Upper lobe of left lung (tissue), 6 donors: ENCODE measurements around the gene OR52E5. TPM values are rescaled to one million over a fixed set of nuclear protein-coding genes. Genes with fewer than 3 reads are reported as not detected.

Source experiments
- ATAC-seq, 2 donors: fragments of 200-7000 bp; cut with Tn5 transposase; one replicate each; pipeline ENCODE4 v1.9.1; 2022; ENCODE audit warnings: mild to moderate bottlenecking in 2 of 2, moderate library complexity in 2 of 2; ENCODE audit not compliant: low FRiP score in 2 of 2
- DNase-seq, 2 donors: peaks; one replicate each; pipeline ENCODE4 v3.0.0-alpha.2; 2019 to 2020
- H3K27ac ChIP-seq, 4 donors: fragments of 200-600 bp; sonication (generic); one replicate each; pipeline ENCODE4 v1.5.1; 2016 to 2019
- H3K27me3 ChIP-seq, 4 donors: fragments of 200-600 bp; sonication (generic); one replicate each; pipeline ENCODE4 v1.5.1; 2017 to 2019
- H3K36me3 ChIP-seq, 4 donors: fragments of 200-600 bp; sonication (generic); one replicate each; pipeline ENCODE4 v1.5.1; 2016 to 2019
- H3K4me1 ChIP-seq, 4 donors: fragments of 200-600 bp; sonication (generic); one replicate each; pipeline ENCODE4 v1.5.1; 2018 to 2019
- H3K4me3 ChIP-seq, 4 donors: fragments of 200-600 bp; sonication (generic); one replicate each; pipeline ENCODE4 v1.5.1; 2017 to 2019; ENCODE audit warnings: mild to moderate bottlenecking in 2 of 4, moderate library complexity in 1 of 4
- H3K9me3 ChIP-seq, 4 donors: fragments of 200-600 bp; sonication (generic); one replicate each; pipeline ENCODE4 v1.5.1; 2018 to 2019
- CTCF ChIP-seq, 6 experiments: fragments of 450-650 bp in 4 of 6; fragments of 200-600 bp in 2 of 6; sonication (generic) in 2 of 6; IDR thresholded peaks; one replicate each; pipeline ENCODE4 v1.5.1; 2016 to 2019; ENCODE audit warnings: antibody characterized with exemption in 6 of 6
- EP300 ChIP-seq, 4 donors: sonication (generic); formaldehyde crosslinking; IDR thresholded peaks; one replicate each; pipeline ENCODE4 v1.5.1; 2017; ENCODE audit warnings: antibody characterized with exemption in 4 of 4, control low read depth in 2 of 4
- POLR2A ChIP-seq, 4 donors: fragments of 450-650 bp; IDR thresholded peaks; one replicate each; pipeline ENCODE4 v1.5.1; 2016 to 2017; ENCODE audit warnings: antibody characterized with exemption in 4 of 4, mild to moderate bottlenecking in 2 of 4
- POLR2AphosphoS5 ChIP-seq, 2 donors: sonication (generic); formaldehyde crosslinking; IDR thresholded peaks; one replicate each; pipeline ENCODE4 v1.5.1; 2017; ENCODE audit warnings: antibody characterized with exemption in 2 of 2
- WGBS, 2 donors: methylation state at CpG; one replicate each; pipeline ENCODE4 v1.1.5; 2017 to 2018; 5-methylcytosine and 5-hydroxymethylcytosine counted together
- total RNA-seq, 6 donors: library from RNA; depleted of rRNA in 4 of 6; stranded (reverse); fragments of >200 nt in 4 of 6; gene quantifications; one replicate each; pipeline versions ENCODE4 v1.1.0 to v1.2.1, GENCODE V29; 2016 to 2021
- donor health status: DM: no; HTN: no; CAD: no; lungs with moderate emphysema.
- donor health status: DM: no; HTN: yes; CAD: no; lungs with severe emphysema.

OR52E5 gene
- total RNA-seq: not detected

- DNase-seq (no peak), ATAC-seq (no peak)
- H3K4me1 ChIP-seq: no peaks in the 10 kb centered on the region
- no peaks in the 10 kb centered on the region for H3K27me3 ChIP-seq
- H3K27ac ChIP-seq: no peak within 1 kb of the TSS
- WGBS, 2 donors: 84 to 88% methylated on average over 3 of the region's 3 CpGs
- no peaks in the 10 kb centered on the region for H3K36me3 ChIP-seq
- no peak within 1 kb of the TSS for H3K4me3 ChIP-seq
- no peaks in the 10 kb centered on the region for H3K9me3 ChIP-seq
- TF ChIP-seq EP300 (IDR thresholded peaks at IDR 0.05) (no peak), POLR2A (IDR thresholded peaks at IDR 0.05) (no peak), CTCF (IDR thresholded peaks at IDR 0.05) (no peak), POLR2AphosphoS5 (IDR thresholded peaks at IDR 0.05) (no peak)
Measured at GRCh38 chr11:5892908-5893307, at the start of gene OR52E5. OR52E5 (plus strand) TSS chr11:5893208; CDS start chr11:5900777, 7,569 bp downstream.

GRCh38 chr11:5846701-5847100 is 46.3 kb upstream of the OR52E5 start:
- WGBS, 2 donors: 37 to 43% methylated on average over 1 of the region's 1 CpG
- Histone ChIP-seq H3K27ac (no peak overlapping the region), H3K9me3 (no peaks in the 10 kb centered on the region), H3K4me3 (no peak overlapping the region), H3K27me3 (no peaks in the 10 kb centered on the region), H3K4me1 (no peaks in the 10 kb centered on the region), H3K36me3 (no peaks in the 10 kb centered on the region)
- no peak for TF ChIP-seq EP300 (IDR thresholded peaks at IDR 0.05)
- TF ChIP-seq POLR2A (IDR thresholded peaks at IDR 0.05): no peak
- TF ChIP-seq POLR2AphosphoS5 (IDR thresholded peaks at IDR 0.05): no peak
- no peak for TF ChIP-seq CTCF (IDR thresholded peaks at IDR 0.05)
- ATAC-seq: no peak
- no peak for DNase-seq

GRCh38 chr11:5847711-5848110 is 45.3 kb upstream of the OR52E5 start:
- H3K36me3 ChIP-seq: no peaks in the 10 kb centered on the region
- no peaks in the 10 kb centered on the region for H3K9me3 ChIP-seq
- no peak overlapping the region for H3K27ac ChIP-seq
- TF ChIP-seq CTCF (IDR thresholded peaks at IDR 0.05): no peak
- TF ChIP-seq POLR2AphosphoS5 (IDR thresholded peaks at IDR 0.05): no peak
- no peak for TF ChIP-seq POLR2A (IDR thresholded peaks at IDR 0.05)
- TF ChIP-seq EP300 (IDR thresholded peaks at IDR 0.05): no peak
- no peaks in the 10 kb centered on the region for H3K27me3 ChIP-seq
- no peak overlapping the region for H3K4me3 ChIP-seq
- ATAC-seq (no peak), DNase-seq (no peak)
- H3K4me1 ChIP-seq: no peaks in the 10 kb centered on the region

- ATAC-seq (no peak), DNase-seq (no peak)
- H3K9me3 ChIP-seq: no peaks in the 10 kb centered on the region
- TF ChIP-seq POLR2AphosphoS5 (IDR thresholded peaks at IDR 0.05) (no peak), CTCF (IDR thresholded peaks at IDR 0.05) (no peak), POLR2A (IDR thresholded peaks at IDR 0.05) (no peak), EP300 (IDR thresholded peaks at IDR 0.05) (no peak)
- H3K4me1 ChIP-seq: no peaks in the 10 kb centered on the region
- H3K4me3 ChIP-seq: no peak overlapping the region
- 90 to 97% methylated on average over 1 of the region's 1 CpG for WGBS, 2 donors
- no peaks in the 10 kb centered on the region for H3K27me3 ChIP-seq
- H3K27ac ChIP-seq: no peak overlapping the region
- H3K36me3 ChIP-seq: no peaks in the 10 kb centered on the region
Measured at GRCh38 chr11:5851002-5851401, 42.0 kb upstream of the OR52E5 start.

GRCh38 chr11:5857590-5857989 is 35.4 kb upstream of the OR52E5 start, which contains the start of gene OR52E8:
OR52E8 (minus strand) TSS chr11:5857690; CDS start chr11:5857690, 0 bp downstream.
- WGBS, 2 donors: 92 to 97% methylated on average over 3 of the region's 3 CpGs
- H3K4me1 ChIP-seq: no peaks in the 10 kb centered on the region
- no peaks in the 10 kb centered on the region for H3K9me3 ChIP-seq
- H3K27ac ChIP-seq: no peak within 1 kb of the TSS
- no peaks in the 10 kb centered on the region for H3K36me3 ChIP-seq
- no peak for ATAC-seq
- no peaks in the 10 kb centered on the region for H3K27me3 ChIP-seq
- TF ChIP-seq CTCF (IDR thresholded peaks at IDR 0.05) (no peak), EP300 (IDR thresholded peaks at IDR 0.05) (no peak), POLR2A (IDR thresholded peaks at IDR 0.05) (no peak), POLR2AphosphoS5 (IDR thresholded peaks at IDR 0.05) (no peak)
- DNase-seq: no peak
- no peak within 1 kb of the TSS for H3K4me3 ChIP-seq
